Activated naive CD8-positive, alpha-beta T cell treated with anti-CD3 and anti-CD28 coated beads for 36 hours (primary cell): Measurements from ENCODE around the gene COX6A2. TPM values are rescaled to one million over a fixed set of nuclear protein-coding genes. Genes with fewer than 3 reads are reported as not detected.

Experiments used
- DNase-seq: peaks from one replicate; pipeline ENCODE4 v3.0.0; 2021
- H3K27ac Mint-ChIP-seq: one replicate; pipeline ENCODE4 v1.8.0; 2022; ENCODE audit warnings: mild to moderate bottlenecking, moderate library complexity, mixed read lengths
- H3K27me3 Mint-ChIP-seq: one replicate; pipeline ENCODE4 v1.8.0; 2022; ENCODE audit warnings: mild to moderate bottlenecking, mixed read lengths
- H3K36me3 Mint-ChIP-seq: one replicate; pipeline ENCODE4 v1.8.0; 2021; ENCODE audit warnings: mild to moderate bottlenecking, mixed read lengths
- H3K4me1 Mint-ChIP-seq: one replicate; pipeline ENCODE4 v1.8.0; 2021; ENCODE audit warnings: mixed read lengths
- H3K4me3 Mint-ChIP-seq: one replicate; pipeline ENCODE4 v1.8.0; 2022; ENCODE audit warnings: mild to moderate bottlenecking, moderate library complexity, mixed read lengths
- H3K9me3 Mint-ChIP-seq: one replicate; pipeline ENCODE4 v1.8.0; 2022; ENCODE audit warnings: mixed read lengths
- total RNA-seq, 2 experiments: library from RNA; stranded (reverse); gene quantifications; one replicate each; pipeline ENCODE4 v1.2.3, GENCODE V29; 2021

Gene COX6A2
- total RNA-seq, 2 experiments from 2014 or later, result not detected

GRCh38 chr16:31412750-31413149 lies 15.4 kb downstream of the COX6A2 start:
- H3K9me3 Mint-ChIP-seq, result no peaks in the 10 kb centered on the region
- H3K4me3 Mint-ChIP-seq, result no peak overlapping the region
- H3K27ac Mint-ChIP-seq, result no peak overlapping the region
- H3K27me3 Mint-ChIP-seq, result peaks cover 8% of the 10 kb centered on the region
- H3K36me3 Mint-ChIP-seq, result no peaks in the 10 kb centered on the region
- DNase-seq, result no peak
- no peaks in the 10 kb centered on the region for H3K4me1 Mint-ChIP-seq

- H3K27me3 Mint-ChIP-seq, result peaks cover 7% of the 10 kb centered on the region
- no peaks in the 10 kb centered on the region for H3K36me3 Mint-ChIP-seq
- H3K4me1 Mint-ChIP-seq, result no peaks in the 10 kb centered on the region
- H3K27ac Mint-ChIP-seq, result no peak overlapping the region
- DNase-seq, result no peak
- H3K4me3 Mint-ChIP-seq, result no peak overlapping the region
- H3K9me3 Mint-ChIP-seq, result no peaks in the 10 kb centered on the region
Measured at GRCh38 chr16:31411024-31411844, 16.9 kb downstream of the COX6A2 start.

GRCh38 chr16:31410082-31410481 lies 18.1 kb downstream of the COX6A2 start:
- no peaks in the 10 kb centered on the region for H3K4me1 Mint-ChIP-seq
- no peak overlapping the region for H3K4me3 Mint-ChIP-seq
- H3K9me3 Mint-ChIP-seq, result no peaks in the 10 kb centered on the region
- H3K27ac Mint-ChIP-seq, result no peak overlapping the region
- no peak for DNase-seq
- no peaks in the 10 kb centered on the region for H3K36me3 Mint-ChIP-seq
- H3K27me3 Mint-ChIP-seq, result peaks cover under 1% of the 10 kb centered on the region

- H3K27me3 Mint-ChIP-seq, result no peaks in the 10 kb centered on the region
- no peaks in the 10 kb centered on the region for H3K4me1 Mint-ChIP-seq
- no peak overlapping the region for H3K4me3 Mint-ChIP-seq
- no peak for DNase-seq
- no peaks in the 10 kb centered on the region for H3K9me3 Mint-ChIP-seq
- no peaks in the 10 kb centered on the region for H3K36me3 Mint-ChIP-seq
- no peak overlapping the region for H3K27ac Mint-ChIP-seq
Measured at GRCh38 chr16:31409433-31409832, 18.7 kb downstream of the COX6A2 start.

GRCh38 chr16:31407406-31407805 lies 20.8 kb downstream of the COX6A2 start:
- Mint-ChIP-seq H3K4me1 (peaks cover 4% of the 10 kb centered on the region), H3K4me3 (no peak overlapping the region), H3K36me3 (no peaks in the 10 kb centered on the region), H3K27ac (no peak overlapping the region), H3K27me3 (no peaks in the 10 kb centered on the region), H3K9me3 (no peaks in the 10 kb centered on the region)
- DNase-seq, result no peak

GRCh38 chr16:31404353-31405064 lies 23.7 kb downstream of the COX6A2 start:
- no peak for DNase-seq
- H3K4me1 Mint-ChIP-seq, result peaks cover 4% of the 10 kb centered on the region
- H3K27me3 Mint-ChIP-seq, result no peaks in the 10 kb centered on the region
- no peaks in the 10 kb centered on the region for H3K36me3 Mint-ChIP-seq
- peaks cover 4% of the 10 kb centered on the region for H3K9me3 Mint-ChIP-seq
- no peak overlapping the region for H3K4me3 Mint-ChIP-seq
- H3K27ac Mint-ChIP-seq, result no peak overlapping the region

- Mint-ChIP-seq H3K9me3 (peaks cover 10% of the 10 kb centered on the region), H3K4me1 (peaks cover 4% of the 10 kb centered on the region), H3K27ac (no peak overlapping the region), H3K36me3 (peaks cover 2% of the 10 kb centered on the region), H3K4me3 (no peak overlapping the region), H3K27me3 (no peaks in the 10 kb centered on the region)
- DNase-seq, result no peak
Measured at GRCh38 chr16:31403590-31404352, 24.4 kb downstream of the COX6A2 start.

GRCh38 chr16:31402687-31403086 lies 25.5 kb downstream of the COX6A2 start:
- DNase-seq, result no peak
- no peaks in the 10 kb centered on the region for H3K27me3 Mint-ChIP-seq
- H3K27ac Mint-ChIP-seq, result no peak overlapping the region
- peaks cover 4% of the 10 kb centered on the region for H3K4me1 Mint-ChIP-seq
- H3K4me3 Mint-ChIP-seq, result no peak overlapping the region
- peaks cover 2% of the 10 kb centered on the region for H3K36me3 Mint-ChIP-seq
- H3K9me3 Mint-ChIP-seq, result peaks cover 10% of the 10 kb centered on the region

- peaks cover 2% of the 10 kb centered on the region for H3K36me3 Mint-ChIP-seq
- peaks cover 10% of the 10 kb centered on the region for H3K9me3 Mint-ChIP-seq
- peaks cover 4% of the 10 kb centered on the region for H3K4me1 Mint-ChIP-seq
- DNase-seq, result no peak
- H3K27ac Mint-ChIP-seq, result no peak overlapping the region
- H3K4me3 Mint-ChIP-seq, result no peak overlapping the region
- no peaks in the 10 kb centered on the region for H3K27me3 Mint-ChIP-seq
Measured at GRCh38 chr16:31401436-31401835, 26.7 kb downstream of the COX6A2 start.

GRCh38 chr16:31400191-31400590 lies 28.0 kb downstream of the COX6A2 start:
- no peaks in the 10 kb centered on the region for H3K27me3 Mint-ChIP-seq
- H3K4me1 Mint-ChIP-seq, result peaks cover 4% of the 10 kb centered on the region
- H3K27ac Mint-ChIP-seq, result no peak overlapping the region
- peaks cover 10% of the 10 kb centered on the region for H3K9me3 Mint-ChIP-seq
- no peak for DNase-seq
- no peak overlapping the region for H3K4me3 Mint-ChIP-seq
- peaks cover 2% of the 10 kb centered on the region for H3K36me3 Mint-ChIP-seq

- DNase-seq, result no peak
- peaks cover 5% of the 10 kb centered on the region for H3K4me1 Mint-ChIP-seq
- no peak overlapping the region for H3K27ac Mint-ChIP-seq
- no peak overlapping the region for H3K4me3 Mint-ChIP-seq
- H3K36me3 Mint-ChIP-seq, result peaks cover 2% of the 10 kb centered on the region
- no peaks in the 10 kb centered on the region for H3K27me3 Mint-ChIP-seq
- H3K9me3 Mint-ChIP-seq, result peaks cover 10% of the 10 kb centered on the region
Measured at GRCh38 chr16:31397701-31398100, 30.5 kb downstream of the COX6A2 start.

GRCh38 chr16:31397096-31397660 lies 31.0 kb downstream of the COX6A2 start:
- no peak overlapping the region for H3K27ac Mint-ChIP-seq
- DNase-seq, result no peak
- H3K4me3 Mint-ChIP-seq, result no peak overlapping the region
- peaks cover 2% of the 10 kb centered on the region for H3K4me1 Mint-ChIP-seq
- no peaks in the 10 kb centered on the region for H3K27me3 Mint-ChIP-seq
- peaks cover 10% of the 10 kb centered on the region for H3K9me3 Mint-ChIP-seq
- peaks cover 2% of the 10 kb centered on the region for H3K36me3 Mint-ChIP-seq

GRCh38 chr16:31395647-31396046 lies 32.5 kb downstream of the COX6A2 start:
- no peak for DNase-seq
- Mint-ChIP-seq H3K27me3 (peaks cover 3% of the 10 kb centered on the region), H3K27ac (no peak overlapping the region), H3K36me3 (peaks cover 2% of the 10 kb centered on the region), H3K4me3 (no peak overlapping the region), H3K9me3 (peaks cover 10% of the 10 kb centered on the region), H3K4me1 (peaks cover 2% of the 10 kb centered on the region)

- H3K4me3 Mint-ChIP-seq, result no peak within 1 kb of the TSS
- H3K4me1 Mint-ChIP-seq, result peaks cover 2% of the 10 kb centered on the region
- H3K27ac Mint-ChIP-seq, result no peak within 1 kb of the TSS
- H3K36me3 Mint-ChIP-seq, result no peaks in the 10 kb centered on the region
- DNase-seq, result no peak
- H3K9me3 Mint-ChIP-seq, result no peaks in the 10 kb centered on the region
- peaks cover 14% of the 10 kb centered on the region for H3K27me3 Mint-ChIP-seq
Measured at GRCh38 chr16:31393056-31393455, 35.1 kb downstream of the COX6A2 start, which contains the start of gene ITGAD. ITGAD (plus strand) TSS chr16:31393335; CDS start chr16:31393361, 26 bp downstream.
